Measurements from ENCODE around the gene ASXL3. TPM values are rescaled to one million over a fixed set of nuclear protein-coding genes. Genes with fewer than 3 reads are reported as not detected.

Gene ASXL3
- total and polyA plus RNA-seq, 9 of the 15 experiments (the other 6 are each of a cell fraction or from before 2014, with no cell fraction given), result not detected

GRCh38 chr18:33594799-33595198, 16.8 kb downstream of the ASXL3 start (continued):
- TF ChIP-seq ARID1B (IDR thresholded peaks at IDR 0.05) (no peak), KAT8 (IDR thresholded peaks at IDR 0.05; ENCODE audit: low read depth) (no peak)

- DNase-seq (ENCODE audit: extremely low read depth in 1 of 4, low spot score in 3 of 4) (no peak), ATAC-seq (no peak), FAIRE-seq (no peak)
- ChIA-PET CTCF (ENCODE audit: low intra/inter-chr PET ratio) (no interaction called here), POLR2A (interaction anchor here (0.6 kb wide), 1 partner anchor 549 kb away, joined by 3 read pairs; no protein-coding TSS in a partner anchor)
- no peak overlapping the region for H3K4me2 ChIP-seq (ENCODE audit: insufficient read depth, low read length)
- H3K4me3 ChIP-seq, result no peak overlapping the region
- no TSS peak for BruUV-seq (replicated peaks)
- intact Hi-C loops (cut with micrococcal nuclease) (no loop called here), in situ Hi-C loops (cut with MboI) (no loop called here)
- no peaks in the 10 kb centered on the region for H3K4me1 ChIP-seq (replicated peaks in 1 of 2; ENCODE audit: control insufficient read depth in 2 of 2, insufficient read depth in 2 of 2, low read length in 2 of 2)
- H3K9me3 ChIP-seq (replicated peaks; ENCODE audit: control insufficient read depth, insufficient read depth, low read depth, low read length), result no peaks in the 10 kb centered on the region; the same call in 1 of the 2 replicates
- WGBS (ENCODE audit: insufficient coverage, low coverage, missing lambda C conversion rate), result 0% methylated on average over 1 of the region's 1 CpG
- no peaks in the 10 kb centered on the region for H3K9me1 ChIP-seq (ENCODE audit: control insufficient read depth, insufficient read depth, low read length)
- no peak overlapping the region for H3K27ac ChIP-seq (ENCODE audit: extremely low read depth, low read depth, low read length)
- no peak overlapping the region for H2AFZ ChIP-seq (ENCODE audit: low read depth, low read length)
- H3K79me2 ChIP-seq (ENCODE audit: control insufficient read depth, insufficient read depth, low read length), result no peaks in the 10 kb centered on the region
- no peaks in the 10 kb centered on the region for H3K36me3 ChIP-seq (ENCODE audit: control insufficient read depth, insufficient read depth, low read length)
- no peaks in the 10 kb centered on the region for H4K20me1 ChIP-seq (replicated peaks; ENCODE audit: control insufficient read depth, insufficient read depth, low read length)
- H3K27me3 ChIP-seq (ENCODE audit: control insufficient read depth in 2 of 2, insufficient read depth in 2 of 2, low read length in 2 of 2), result no peaks in the 10 kb centered on the region
- H3K9ac ChIP-seq (ENCODE audit: insufficient read depth in 1 of 2, low read depth in 2 of 2, low read length in 2 of 2), result no peak overlapping the region
- TF ChIP-seq FOSL1 (tag; conservative IDR thresholded peaks at IDR 0.05) (no peak), HBP1 (CRISPR knock-in tag; IDR thresholded peaks at IDR 0.05) (no peak), PBX2 (CRISPR knock-in tag; IDR thresholded peaks at IDR 0.05; ENCODE audit: low read depth) (no peak), PBX2 (tag; conservative IDR thresholded peaks at IDR 0.05; ENCODE audit: low read depth) (no peak), RB1 (IDR thresholded peaks at IDR 0.05; ENCODE audit: low read depth) (no peak), ZNF324 (CRISPR knock-in tag; IDR thresholded peaks at IDR 0.05) (no peak), ZNF354B (CRISPR knock-in tag; IDR thresholded peaks at IDR 0.05) (no peak), BCOR (IDR thresholded peaks at IDR 0.05) (no peak), SIRT6 (IDR thresholded peaks at IDR 0.05; ENCODE audit: low read depth, low read length) (no peak), PRDM10 (IDR thresholded peaks at IDR 0.05; ENCODE audit: partially characterized antibody) (no peak), HNRNPH1 (optimal IDR thresholded peaks at IDR 0.05; ENCODE audit: low read depth, low read length) (no peak)
These were observed 18.3 kb downstream of the ASXL3 start for GRCh38 chr18:33596178-33596854.

Measured in K562 (cell line).